ENCODE measurements around the gene RNF220.

DNA sequence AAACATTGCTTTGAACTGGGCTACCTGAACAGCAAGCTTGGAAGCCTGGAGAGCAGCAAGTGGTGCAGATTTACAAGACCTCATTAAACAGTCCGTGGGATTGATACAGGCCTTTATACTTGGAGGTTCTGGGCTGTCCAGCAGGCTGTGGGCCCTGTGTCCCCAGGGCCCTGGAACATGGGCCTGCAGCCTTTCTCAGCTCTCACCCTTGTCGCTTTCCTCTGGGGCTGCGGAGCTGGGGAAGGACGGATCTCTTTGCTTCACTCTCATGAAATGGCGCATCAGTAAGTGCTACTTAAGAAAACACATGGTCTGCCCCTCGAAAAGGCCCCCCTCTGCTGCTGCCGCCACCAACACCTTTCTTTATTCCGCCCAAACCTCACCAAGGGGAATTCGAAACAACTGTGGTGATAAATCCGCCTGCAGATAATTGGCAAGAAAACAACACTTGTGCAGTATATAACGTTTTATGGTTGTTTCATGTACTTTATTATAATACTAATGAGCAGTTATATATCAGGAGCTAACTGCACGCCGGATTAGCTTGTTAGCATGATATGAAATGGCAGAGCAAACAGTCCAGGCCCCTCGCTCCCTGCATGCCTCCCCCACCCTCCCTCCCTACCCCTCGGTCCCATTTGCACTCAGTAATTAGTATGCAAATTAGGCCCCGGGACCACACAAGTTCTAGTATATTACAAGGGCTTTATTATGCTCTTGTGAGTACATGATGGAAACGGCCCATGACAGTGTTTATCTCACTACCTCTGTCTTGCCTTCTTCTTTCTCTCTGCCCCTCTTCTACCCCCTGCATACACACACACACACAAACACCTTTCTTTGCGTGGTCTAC lies 131.5 kb downstream of the RNF220 start:
- TF ChIP-seq, protein P1, sequence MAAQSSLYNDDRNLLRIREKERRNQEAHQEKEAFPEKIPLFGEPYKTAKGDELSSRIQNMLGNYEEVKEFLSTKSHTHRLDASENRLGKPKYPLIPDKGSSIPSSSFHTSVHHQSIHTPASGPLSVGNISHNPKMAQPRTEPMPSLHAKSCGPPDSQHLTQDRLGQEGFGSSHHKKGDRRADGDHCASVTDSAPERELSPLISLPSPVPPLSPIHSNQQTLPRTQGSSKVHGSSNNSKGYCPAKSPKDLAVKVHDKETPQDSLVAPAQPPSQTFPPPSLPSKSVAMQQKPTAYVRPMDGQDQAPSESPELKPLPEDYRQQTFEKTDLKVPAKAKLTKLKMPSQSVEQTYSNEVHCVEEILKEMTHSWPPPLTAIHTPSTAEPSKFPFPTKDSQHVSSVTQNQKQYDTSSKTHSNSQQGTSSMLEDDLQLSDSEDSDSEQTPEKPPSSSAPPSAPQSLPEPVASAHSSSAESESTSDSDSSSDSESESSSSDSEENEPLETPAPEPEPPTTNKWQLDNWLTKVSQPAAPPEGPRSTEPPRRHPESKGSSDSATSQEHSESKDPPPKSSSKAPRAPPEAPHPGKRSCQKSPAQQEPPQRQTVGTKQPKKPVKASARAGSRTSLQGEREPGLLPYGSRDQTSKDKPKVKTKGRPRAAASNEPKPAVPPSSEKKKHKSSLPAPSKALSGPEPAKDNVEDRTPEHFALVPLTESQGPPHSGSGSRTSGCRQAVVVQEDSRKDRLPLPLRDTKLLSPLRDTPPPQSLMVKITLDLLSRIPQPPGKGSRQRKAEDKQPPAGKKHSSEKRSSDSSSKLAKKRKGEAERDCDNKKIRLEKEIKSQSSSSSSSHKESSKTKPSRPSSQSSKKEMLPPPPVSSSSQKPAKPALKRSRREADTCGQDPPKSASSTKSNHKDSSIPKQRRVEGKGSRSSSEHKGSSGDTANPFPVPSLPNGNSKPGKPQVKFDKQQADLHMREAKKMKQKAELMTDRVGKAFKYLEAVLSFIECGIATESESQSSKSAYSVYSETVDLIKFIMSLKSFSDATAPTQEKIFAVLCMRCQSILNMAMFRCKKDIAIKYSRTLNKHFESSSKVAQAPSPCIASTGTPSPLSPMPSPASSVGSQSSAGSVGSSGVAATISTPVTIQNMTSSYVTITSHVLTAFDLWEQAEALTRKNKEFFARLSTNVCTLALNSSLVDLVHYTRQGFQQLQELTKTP (IDR thresholded peaks at IDR 0.05; ENCODE audit: low read depth in 1 of 2, partially characterized antibody in 2 of 2), result no peak
- TF ChIP-seq RBM14 (IDR thresholded peaks at IDR 0.05; ENCODE audit: borderline replicate concordance, insufficient read depth, low read depth, low read length), result no peak

Measured in K562 (cell line).